HepG2 (cell line): ENCODE measurements around the gene KRTDAP. TPM values are rescaled to one million over a fixed set of nuclear protein-coding genes. Genes with fewer than 3 reads are reported as not detected.

Experiments
- AFF4 ChIP-seq: sonication (generic); formaldehyde crosslinking; IDR thresholded peaks from 2 replicates; pipeline ENCODE4 v1.4.0; 2020; ENCODE audit warnings: missing genetic modification reagents
- CBX5 ChIP-seq: sonication (generic); formaldehyde crosslinking; IDR thresholded peaks from 2 replicates; pipeline ENCODE4 v1.4.0; 2020; ENCODE audit warnings: missing genetic modification reagents, borderline replicate concordance
- CHCHD3 ChIP-seq: sonication (generic); formaldehyde crosslinking; IDR thresholded peaks from 2 replicates; pipeline ENCODE4 v1.8.0; 2022; ENCODE audit warnings: mild to moderate bottlenecking, missing genetic modification reagents, moderate library complexity
- FOXJ3 ChIP-seq: sonication (generic); formaldehyde crosslinking; IDR thresholded peaks from 2 replicates; pipeline ENCODE4 v1.4.0; 2020; ENCODE audit warnings: missing genetic modification reagents, mild to moderate bottlenecking, borderline replicate concordance
- FOXK1 ChIP-seq: sonication (generic); formaldehyde crosslinking; IDR thresholded peaks from 2 replicates; pipeline ENCODE4 v1.4.0; 2020; ENCODE audit warnings: low read depth, missing genetic modification reagents, borderline replicate concordance
- FOXK2 ChIP-seq: fragments of 450-650 bp; IDR thresholded peaks from 2 replicates; pipeline ENCODE4 v1.6.1; 2016
- HDAC2 ChIP-seq: sonication (generic); formaldehyde crosslinking; IDR thresholded peaks from 2 replicates; pipeline ENCODE4 v1.4.0; 2020; ENCODE audit warnings: missing genetic modification reagents
- HNF1B ChIP-seq: sonication (generic); formaldehyde crosslinking; IDR thresholded peaks from 2 replicates; pipeline ENCODE4 v1.5.1; 2020; ENCODE audit warnings: mild to moderate bottlenecking, moderate library complexity, missing genetic modification reagents
- JARID2 ChIP-seq: sonication (generic); formaldehyde crosslinking; IDR thresholded peaks from 2 replicates; pipeline ENCODE4 v1.8.1; 2023; ENCODE audit warnings: missing genetic modification reagents, inconsistent platforms; ENCODE audit not compliant: insufficient replicate concordance
- MIXL1 ChIP-seq: IDR thresholded peaks from 2 replicates; pipeline ENCODE4 v1.6.1; 2016
- MTERF4 ChIP-seq: sonication (generic); formaldehyde crosslinking; IDR thresholded peaks from 2 replicates; pipeline ENCODE4 v1.8.0; 2023; ENCODE audit warnings: mild to moderate bottlenecking, missing genetic modification reagents
- NR2F1 ChIP-seq, 2 experiments: fragments of 450-650 bp in 1 of 2; formaldehyde crosslinking in 1 of 2; IDR thresholded peaks; 2 replicates each; pipeline versions ENCODE4 v1.5.0 to v1.6.1; 2016 to 2020; ENCODE audit warnings: mild to moderate bottlenecking in 1 of 2, missing compliant biosample characterization in 1 of 2, missing genetic modification reagents in 1 of 2, moderate library complexity in 1 of 2
- SIX1 ChIP-seq: sonication (generic); formaldehyde crosslinking; IDR thresholded peaks from 2 replicates; pipeline ENCODE4 v1.4.0; 2020; ENCODE audit warnings: missing genetic modification reagents, borderline replicate concordance
- TAF15 ChIP-seq: fragments of 200-400 bp; formaldehyde crosslinking; IDR thresholded peaks from one replicate; pipeline ENCODE4 v1.6.1; 2018; ENCODE audit warnings: mild to moderate bottlenecking, low read depth, low read length; ENCODE audit not compliant: poor library complexity, severe bottlenecking
- TFE3 ChIP-seq: IDR thresholded peaks from 2 replicates; pipeline ENCODE4 v1.6.1; 2016
- YEATS4 ChIP-seq: sonication (generic); formaldehyde crosslinking; IDR thresholded peaks from 2 replicates; pipeline ENCODE4 v1.4.0; 2020; ENCODE audit warnings: missing genetic modification reagents, borderline replicate concordance
- ZIK1 ChIP-seq: sonication (generic); formaldehyde crosslinking; IDR thresholded peaks from 2 replicates; pipeline ENCODE4 v1.5.0; 2020; ENCODE audit warnings: mild to moderate bottlenecking, low read depth, missing genetic modification reagents, borderline replicate concordance
- ZNF547 ChIP-seq: sonication (generic); formaldehyde crosslinking; IDR thresholded peaks from 2 replicates; pipeline ENCODE4 v1.5.1; 2020; ENCODE audit warnings: mild to moderate bottlenecking, missing genetic modification reagents
- ZNF737 ChIP-seq: sonication (generic); formaldehyde crosslinking; IDR thresholded peaks from 2 replicates; pipeline ENCODE4 v1.5.0; 2020; ENCODE audit warnings: missing genetic modification reagents, mild to moderate bottlenecking, borderline replicate concordance
- ZNF776 ChIP-seq: sonication (generic); formaldehyde crosslinking; IDR thresholded peaks from 2 replicates; pipeline ENCODE4 v1.4.0; 2020; ENCODE audit warnings: mild to moderate bottlenecking, missing genetic modification reagents
- ZNF878 ChIP-seq: sonication (generic); formaldehyde crosslinking; IDR thresholded peaks from 2 replicates; pipeline ENCODE4 v1.8.1; 2023; ENCODE audit warnings: mild to moderate bottlenecking, missing genetic modification reagents, moderate library complexity
- polyA plus RNA-seq, 8 experiments: library from polyadenylated mRNA; depleted of rRNA in 3 of 8; stranded (reverse) in 7 of 8; unstranded in 1 of 8; fragments of >200 nt; fragmentation: Illumina TruSeq in 4 of 8; extraction: Trizol in 4 of 8; gene quantifications; 2 replicates each; pipeline versions ENCODE4 v1.2.1 to v1.2.3, GENCODE V29; 2011 to 2016; ENCODE audit warnings: low read depth in 4 of 8, missing spikeins in 1 of 8, mixed read lengths in 1 of 8; ENCODE audit not compliant: insufficient read depth in 1 of 8
- total RNA-seq, 5 experiments: library from RNA; depleted of rRNA; stranded (reverse); fragments of >200 nt; fragmentation: Illumina TruSeq; extraction: Trizol; gene quantifications; 2 replicates each; pipeline ENCODE4 v1.2.3, GENCODE V29; 2016; ENCODE audit warnings: low read depth in 1 of 5

The KRTDAP gene
- total and polyA plus RNA-seq, 2 of the 13 experiments (the other 11 are each of a cell fraction or from before 2014, with no cell fraction given): 0.86 to 1.5 TPM

- TF ChIP-seq AFF4 (no peak), HDAC2 (CRISPR knock-in tag) (peak; percentile 72), ZIK1 (no peak), FOXK1 (CRISPR knock-in tag) (peak; percentile 66; the same call in 1 of the 2 replicates), NR2F1 (CRISPR knock-in tag; IDR thresholded peaks at IDR 0.05) (no peak), MTERF4 (CRISPR knock-in tag) (no peak), TFE3 (peak; percentile 59; the same call in 1 of the 2 replicates), ZNF776 (CRISPR knock-in tag) (no peak), FOXK2 (no peak), CBX5 (no peak; the same call in 1 of the 2 replicates), ZNF547 (no peak), HNF1B (CRISPR knock-in tag) (peak; percentile 100), MIXL1 (CRISPR knock-in tag) (peak; percentile 79; the same call in 1 of the 2 replicates), SIX1 (CRISPR knock-in tag) (peak; percentile 32; the same call in 1 of the 2 replicates), FOXJ3 (CRISPR knock-in tag) (peak; percentile 50; the same call in 1 of the 2 replicates), YEATS4 (CRISPR knock-in tag) (no peak), CHCHD3 (no peak), ZNF737 (CRISPR knock-in tag) (no peak), ZNF878 (CRISPR knock-in tag) (0 out of 2 replicates have a peak, but pooled peaks have one; percentile 65), TAF15 (no peak), JARID2 (no peak)
Observed at GRCh38 chr19:35458731-35459391, 31.4 kb downstream of the KRTDAP start (continued).
